ENCODE results near the gene GRM1. TPM values are rescaled to one million over a fixed set of nuclear protein-coding genes. Genes with fewer than 3 reads are reported as not detected.
"Not testable (repeated sequence)": the region's sequence is repeated elsewhere in the genome, so short reads cannot be mapped to it uniquely, and the experiment has no call there.

The GRM1 gene
- total and polyA plus RNA-seq, 5 donors from 2014 or later = 0.10 TPM; not detected in 4

DNA sequence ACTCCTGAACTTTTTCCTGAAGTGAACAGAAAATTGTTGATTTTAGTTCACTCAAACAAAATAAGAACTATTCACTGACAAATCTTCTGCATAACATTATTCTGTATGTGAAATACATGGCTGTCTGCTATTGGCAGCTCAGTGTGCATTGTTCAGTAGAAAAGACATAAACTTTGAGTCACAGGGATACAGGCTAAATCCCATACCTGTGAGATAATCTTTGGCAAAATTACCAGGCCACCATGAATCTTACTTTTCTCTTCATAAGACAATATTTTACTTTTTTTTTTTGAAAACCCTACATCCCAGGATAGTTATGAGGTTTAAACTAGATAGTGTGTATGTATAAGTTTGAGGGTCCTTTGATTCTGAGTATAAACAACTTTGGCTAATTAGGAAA lies 224.8 kb downstream of the GRM1 start:
- H3K36me3 Mint-ChIP-seq = no peaks in the 10 kb centered on the region
- ATAC-seq (ENCODE audit: low read depth in 2 of 2) = no peak

GRCh38 chr6:146258206-146258605 lies 229.3 kb downstream of the GRM1 start:
- DNase-seq (no peak), ATAC-seq (ENCODE audit: low read depth in 2 of 2) (no peak)
- Mint-ChIP-seq H3K9me3 (peaks cover 0 to 1% (median 0%) of the 10 kb centered on the region in 7 donors), H3K4me1 (no peaks in the 10 kb centered on the region), H3K27me3 (no peaks in the 10 kb centered on the region), H3K27ac (no peak overlapping the region), H3K36me3 (no peaks in the 10 kb centered on the region), H3K4me3 (no peak overlapping the region)
- Histone ChIP-seq H3K27ac (ENCODE audit: insufficient read depth, low read length, poor library complexity, severe bottlenecking) (no peak overlapping the region), H3K27me3 (ENCODE audit: control insufficient read depth, insufficient read depth, low read length) (no peaks in the 10 kb centered on the region), H3K4me1 (ENCODE audit: control insufficient read depth, insufficient read depth, low read length, poor library complexity, severe bottlenecking) (no peaks in the 10 kb centered on the region), H3K36me3 (ENCODE audit: control insufficient read depth, insufficient read depth, low read length) (no peaks in the 10 kb centered on the region), H3K9me3 (ENCODE audit: control insufficient read depth in 2 of 2, low read length in 2 of 2) (no peaks in the 10 kb centered on the region), H3K4me3 (ENCODE audit: low read depth, low read length) (no peak overlapping the region)

More for the DNA sequence above, 224.8 kb downstream of the GRM1 start:
- DNase-seq = no peak
- no peaks in the 10 kb centered on the region for H3K4me1 ChIP-seq (ENCODE audit: control insufficient read depth, insufficient read depth, low read length, poor library complexity, severe bottlenecking)
- H3K9me3 ChIP-seq (ENCODE audit: control insufficient read depth in 2 of 2, low read length in 2 of 2) = no peaks in the 10 kb centered on the region
- no peak overlapping the region for H3K4me3 ChIP-seq (ENCODE audit: low read depth, low read length)
- no peaks in the 10 kb centered on the region for H3K27me3 ChIP-seq (ENCODE audit: control insufficient read depth, insufficient read depth, low read length)
- H3K36me3 ChIP-seq (ENCODE audit: control insufficient read depth, insufficient read depth, low read length) = no peaks in the 10 kb centered on the region
- no peak overlapping the region for H3K27ac ChIP-seq (ENCODE audit: insufficient read depth, low read length, poor library complexity, severe bottlenecking)
- H3K4me3 Mint-ChIP-seq = no peak overlapping the region
- no peaks in the 10 kb centered on the region for H3K9me3 Mint-ChIP-seq
- H3K27ac Mint-ChIP-seq = no peak overlapping the region
- H3K27me3 Mint-ChIP-seq = no peaks in the 10 kb centered on the region
- no peaks in the 10 kb centered on the region for H3K4me1 Mint-ChIP-seq

DNA sequence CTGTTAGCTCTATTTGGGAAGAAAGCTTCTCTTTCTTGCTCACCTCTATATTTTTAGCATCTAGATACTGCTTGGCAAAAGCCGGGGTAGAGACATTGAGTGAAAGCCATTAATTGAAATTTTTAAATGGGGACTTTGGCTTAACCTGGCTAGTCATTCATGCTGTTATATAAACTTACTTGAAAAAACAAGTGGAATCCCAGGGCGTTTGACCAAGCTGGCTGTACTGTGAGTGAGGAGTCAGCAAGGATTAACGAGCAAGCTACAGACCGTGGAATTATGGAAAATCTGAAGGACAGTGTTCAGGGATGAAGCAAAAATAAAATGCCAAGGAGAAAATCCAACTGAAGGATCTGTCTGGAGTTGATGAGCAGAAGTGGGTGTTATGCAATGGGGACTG lies 232.0 kb downstream of the GRM1 start:
- no peak for ATAC-seq (ENCODE audit: low read depth in 2 of 2)
- no peaks in the 10 kb centered on the region for H3K36me3 Mint-ChIP-seq

DNA sequence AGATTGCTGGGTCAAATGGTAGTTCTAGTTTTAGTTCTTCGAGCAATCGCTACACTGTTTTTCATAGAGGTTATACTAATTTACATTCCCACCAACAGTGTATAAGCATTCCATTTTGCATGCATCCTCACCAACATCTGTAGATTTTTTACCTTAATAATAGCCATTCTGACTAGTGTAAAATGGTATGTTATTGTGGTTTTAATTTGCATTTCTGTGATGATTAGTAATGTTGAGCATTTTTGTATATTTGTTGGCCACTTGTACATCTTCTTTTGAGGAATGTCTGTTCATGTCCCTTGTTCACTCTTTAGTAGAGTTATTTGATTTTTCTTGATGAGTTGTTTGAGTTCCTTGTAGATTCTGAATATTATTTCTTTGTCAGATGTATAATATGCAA lies 236.2 kb downstream of the GRM1 start:
- DNase-seq (no peak), ATAC-seq (ENCODE audit: low read depth in 2 of 2) (no peak)
- Histone ChIP-seq H3K9me3 (ENCODE audit: control insufficient read depth in 2 of 2, low read length in 2 of 2) (no peaks in the 10 kb centered on the region), H3K36me3 (ENCODE audit: control insufficient read depth, insufficient read depth, low read length) (no peaks in the 10 kb centered on the region), H3K27me3 (ENCODE audit: control insufficient read depth, insufficient read depth, low read length) (no peaks in the 10 kb centered on the region), H3K4me1 (ENCODE audit: control insufficient read depth, insufficient read depth, low read length, poor library complexity, severe bottlenecking) (no peaks in the 10 kb centered on the region), H3K27ac (ENCODE audit: insufficient read depth, low read length, poor library complexity, severe bottlenecking) (no peak overlapping the region), H3K4me3 (ENCODE audit: low read depth, low read length) (no peak overlapping the region)
- Mint-ChIP-seq H3K36me3 (no peaks in the 10 kb centered on the region), H3K27me3 (no peaks in the 10 kb centered on the region), H3K4me1 (no peaks in the 10 kb centered on the region), H3K9me3 (peaks cover 0 to 4% (median 0%) of the 10 kb centered on the region in 7 donors), H3K27ac (no peak overlapping the region), H3K4me3 (no peak overlapping the region)

More for the DNA sequence above, 232.0 kb downstream of the GRM1 start:
- H3K4me3 ChIP-seq (ENCODE audit: low read depth, low read length) = no peak overlapping the region
- H3K9me3 ChIP-seq (ENCODE audit: control insufficient read depth in 2 of 2, low read length in 2 of 2) = no peaks in the 10 kb centered on the region
- no peaks in the 10 kb centered on the region for H3K36me3 ChIP-seq (ENCODE audit: control insufficient read depth, insufficient read depth, low read length)
- DNase-seq = no peak
- no peaks in the 10 kb centered on the region for H3K27me3 Mint-ChIP-seq
- H3K4me1 ChIP-seq (ENCODE audit: control insufficient read depth, insufficient read depth, low read length, poor library complexity, severe bottlenecking) = no peaks in the 10 kb centered on the region
- peaks cover 0 to 4% (median 0%) of the 10 kb centered on the region in 7 donors for H3K9me3 Mint-ChIP-seq
- H3K4me1 Mint-ChIP-seq = no peaks in the 10 kb centered on the region
- no peaks in the 10 kb centered on the region for H3K27me3 ChIP-seq (ENCODE audit: control insufficient read depth, insufficient read depth, low read length)
- no peak overlapping the region for H3K4me3 Mint-ChIP-seq
- no peak overlapping the region for H3K27ac ChIP-seq (ENCODE audit: insufficient read depth, low read length, poor library complexity, severe bottlenecking)
- H3K27ac Mint-ChIP-seq = peak overlapping the region in 1 of 3 donors; percentile 39

- Histone ChIP-seq H3K27me3 (ENCODE audit: control insufficient read depth, insufficient read depth, low read length) (no peaks in the 10 kb centered on the region), H3K9me3 (ENCODE audit: control insufficient read depth in 2 of 2, low read length in 2 of 2) (no peaks in the 10 kb centered on the region), H3K4me1 (ENCODE audit: control insufficient read depth, insufficient read depth, low read length, poor library complexity, severe bottlenecking) (no peaks in the 10 kb centered on the region), H3K4me3 (ENCODE audit: low read depth, low read length) (no peak overlapping the region), H3K36me3 (ENCODE audit: control insufficient read depth, insufficient read depth, low read length) (no peaks in the 10 kb centered on the region), H3K27ac (ENCODE audit: insufficient read depth, low read length, poor library complexity, severe bottlenecking) (no peak overlapping the region)
- H3K27me3 Mint-ChIP-seq = no peaks in the 10 kb centered on the region
- no peaks in the 10 kb centered on the region for H3K4me1 Mint-ChIP-seq
- no peaks in the 10 kb centered on the region for H3K36me3 Mint-ChIP-seq
- DNase-seq = no peak
- ATAC-seq (ENCODE audit: low read depth in 2 of 2) = no peak
- H3K4me3 Mint-ChIP-seq = no peak overlapping the region
- no peak overlapping the region for H3K27ac Mint-ChIP-seq
- H3K9me3 Mint-ChIP-seq = peaks cover 0 to 6% (median 0%) of the 10 kb centered on the region in 7 donors
Observed at GRCh38 chr6:146267447-146267846, 238.6 kb downstream of the GRM1 start.

DNA sequence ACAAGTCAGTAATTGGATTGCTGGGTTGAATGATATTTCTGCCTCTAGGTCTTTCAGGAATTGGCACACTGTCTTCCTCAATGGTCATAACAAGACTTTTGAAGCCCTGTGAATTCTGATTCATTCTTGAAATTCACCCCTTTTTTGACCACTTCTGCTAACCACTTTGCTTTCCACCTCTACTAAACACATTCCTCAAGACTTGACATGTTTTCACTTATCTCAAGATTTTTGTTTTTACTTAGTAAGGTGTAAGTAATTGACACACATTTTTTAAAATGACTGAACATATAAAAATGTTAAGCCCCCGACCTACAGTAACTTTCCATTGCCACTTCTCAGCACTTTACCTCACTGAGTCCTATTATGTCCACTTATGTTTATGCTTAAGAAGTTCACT lies 239.1 kb downstream of the GRM1 start:
- H3K4me1 ChIP-seq (ENCODE audit: control insufficient read depth, insufficient read depth, low read length, poor library complexity, severe bottlenecking) = no peaks in the 10 kb centered on the region
- no peaks in the 10 kb centered on the region for H3K27me3 Mint-ChIP-seq
- no peak overlapping the region for H3K27ac Mint-ChIP-seq
- no peaks in the 10 kb centered on the region for H3K36me3 ChIP-seq (ENCODE audit: control insufficient read depth, insufficient read depth, low read length)
- H3K27ac ChIP-seq (ENCODE audit: insufficient read depth, low read length, poor library complexity, severe bottlenecking) = no peak overlapping the region
- ATAC-seq (ENCODE audit: low read depth in 2 of 2) (no peak), DNase-seq (no peak)
- no peaks in the 10 kb centered on the region for H3K27me3 ChIP-seq (ENCODE audit: control insufficient read depth, insufficient read depth, low read length)
- H3K36me3 Mint-ChIP-seq = no peaks in the 10 kb centered on the region
- no peak overlapping the region for H3K4me3 ChIP-seq (ENCODE audit: low read depth, low read length)
- H3K4me1 Mint-ChIP-seq = no peaks in the 10 kb centered on the region
- H3K4me3 Mint-ChIP-seq = no peak overlapping the region
- no peaks in the 10 kb centered on the region for H3K9me3 ChIP-seq (ENCODE audit: control insufficient read depth in 2 of 2, low read length in 2 of 2)
- H3K9me3 Mint-ChIP-seq = peaks cover 0 to 6% (median 0%) of the 10 kb centered on the region in 7 donors

DNA sequence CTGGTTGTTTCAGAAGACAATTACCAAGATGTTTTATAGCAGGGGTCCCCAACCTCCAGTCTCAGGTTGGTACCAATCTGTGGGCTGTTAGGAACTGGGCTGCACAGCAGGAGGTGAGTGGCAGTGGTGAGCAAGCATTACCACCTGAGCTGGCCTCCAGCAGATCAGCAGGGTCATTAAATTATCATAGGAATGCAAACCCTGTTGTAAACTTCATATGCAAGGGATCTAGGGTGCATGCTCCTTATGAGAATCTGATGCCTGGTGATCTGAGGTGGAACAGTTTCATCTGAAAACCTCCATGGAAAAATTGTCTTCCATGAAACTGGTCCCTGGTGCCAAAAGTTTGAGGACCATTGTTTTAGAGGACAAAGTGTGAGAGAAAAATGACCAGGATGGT lies 240.6 kb downstream of the GRM1 start:
- H3K27me3 Mint-ChIP-seq = no peaks in the 10 kb centered on the region
- no peak overlapping the region for H3K27ac Mint-ChIP-seq
- no peak for ATAC-seq (ENCODE audit: low read depth in 2 of 2)

GRCh38 chr6:146271163-146271562 lies 242.3 kb downstream of the GRM1 start:
- not testable (repeated sequence) for H3K27ac ChIP-seq (ENCODE audit: insufficient read depth, low read length, poor library complexity, severe bottlenecking); H3K4me1 Mint-ChIP-seq; H3K27me3 Mint-ChIP-seq; H3K27ac Mint-ChIP-seq; H3K27me3 ChIP-seq (ENCODE audit: control insufficient read depth, insufficient read depth, low read length); H3K4me1 ChIP-seq (ENCODE audit: control insufficient read depth, insufficient read depth, low read length, poor library complexity, severe bottlenecking); ATAC-seq (ENCODE audit: low read depth in 2 of 2); H3K4me3 ChIP-seq (ENCODE audit: low read depth, low read length); DNase-seq; H3K4me3 Mint-ChIP-seq; H3K9me3 Mint-ChIP-seq; H3K36me3 ChIP-seq (ENCODE audit: control insufficient read depth, insufficient read depth, low read length); H3K36me3 Mint-ChIP-seq; H3K9me3 ChIP-seq (ENCODE audit: control insufficient read depth in 2 of 2, low read length in 2 of 2)

More for the DNA sequence above, 240.6 kb downstream of the GRM1 start:
- DNase-seq = no peak
- Histone ChIP-seq H3K4me1 (ENCODE audit: control insufficient read depth, insufficient read depth, low read length, poor library complexity, severe bottlenecking) (no peaks in the 10 kb centered on the region), H3K4me3 (ENCODE audit: low read depth, low read length) (no peak overlapping the region), H3K9me3 (ENCODE audit: control insufficient read depth in 2 of 2, low read length in 2 of 2) (no peaks in the 10 kb centered on the region), H3K27ac (ENCODE audit: insufficient read depth, low read length, poor library complexity, severe bottlenecking) (no peak overlapping the region), H3K27me3 (ENCODE audit: control insufficient read depth, insufficient read depth, low read length) (no peaks in the 10 kb centered on the region), H3K36me3 (ENCODE audit: control insufficient read depth, insufficient read depth, low read length) (no peaks in the 10 kb centered on the region)
- Mint-ChIP-seq H3K36me3 (no peaks in the 10 kb centered on the region), H3K4me3 (no peak overlapping the region), H3K4me1 (no peaks in the 10 kb centered on the region), H3K9me3 (peaks cover 0 to 6% (median 0%) of the 10 kb centered on the region in 7 donors)

All from CD4-positive, CD25-positive, alpha-beta regulatory T cell (primary cell).